ENCODE results near the gene CCDC50. TPM values are rescaled to one million over a fixed set of nuclear protein-coding genes. Genes with fewer than 3 reads are reported as not detected.

The CCDC50 gene
- total RNA-seq, 1 donor from 2014 or later: 57.7 TPM

GRCh38 chr3:191352014-191352413 lies 22.8 kb downstream of the CCDC50 start:
- no peak for TF ChIP-seq CTCF (IDR thresholded peaks at IDR 0.05; ENCODE audit: insufficient read depth, low read length, severe bottlenecking)
- peak; percentile 62 for DNase-seq (ENCODE audit: low read depth)
- Histone ChIP-seq H3K4me3 (ENCODE audit: low read depth, low read length) (no peak overlapping the region), H3K36me3 (ENCODE audit: control insufficient read depth, insufficient read depth, low read length) (no peaks in the 10 kb centered on the region), H3K27me3 (ENCODE audit: control insufficient read depth, insufficient read depth, low read length) (no peaks in the 10 kb centered on the region)
- FAIRE-seq: no peak

- no peak overlapping the region for H3K4me3 ChIP-seq (ENCODE audit: low read depth, low read length)
- FAIRE-seq (no peak), DNase-seq (ENCODE audit: low read depth) (no peak)
- H3K27me3 ChIP-seq (ENCODE audit: control insufficient read depth, insufficient read depth, low read length): no peaks in the 10 kb centered on the region
- TF ChIP-seq CTCF (IDR thresholded peaks at IDR 0.05; ENCODE audit: insufficient read depth, low read length, severe bottlenecking): no peak
- H3K36me3 ChIP-seq (ENCODE audit: control insufficient read depth, insufficient read depth, low read length): no peaks in the 10 kb centered on the region
Observed at GRCh38 chr3:191353022-191353777, 24.0 kb downstream of the CCDC50 start.

- Histone ChIP-seq H3K36me3 (ENCODE audit: control insufficient read depth, insufficient read depth, low read length) (no peaks in the 10 kb centered on the region), H3K27me3 (ENCODE audit: control insufficient read depth, insufficient read depth, low read length) (no peaks in the 10 kb centered on the region), H3K4me3 (ENCODE audit: low read depth, low read length) (no peak overlapping the region)
- no peak for DNase-seq (ENCODE audit: low read depth)
- no peak for TF ChIP-seq CTCF (IDR thresholded peaks at IDR 0.05; ENCODE audit: insufficient read depth, low read length, severe bottlenecking)
- no peak for FAIRE-seq
Observed at GRCh38 chr3:191355406-191355805, 26.2 kb downstream of the CCDC50 start.

GRCh38 chr3:191356631-191357439 lies 27.6 kb downstream of the CCDC50 start:
- Histone ChIP-seq H3K36me3 (ENCODE audit: control insufficient read depth, insufficient read depth, low read length) (peaks cover 1% of the 10 kb centered on the region), H3K4me3 (ENCODE audit: low read depth, low read length) (no peak overlapping the region), H3K27me3 (ENCODE audit: control insufficient read depth, insufficient read depth, low read length) (no peaks in the 10 kb centered on the region)
- TF ChIP-seq CTCF (IDR thresholded peaks at IDR 0.05; ENCODE audit: insufficient read depth, low read length, severe bottlenecking): no peak
- DNase-seq (ENCODE audit: low read depth): peak; percentile 92
- FAIRE-seq: no peak

- TF ChIP-seq CTCF (IDR thresholded peaks at IDR 0.05; ENCODE audit: insufficient read depth, low read length, severe bottlenecking): no peak
- Histone ChIP-seq H3K36me3 (ENCODE audit: control insufficient read depth, insufficient read depth, low read length) (peaks cover 1% of the 10 kb centered on the region), H3K4me3 (ENCODE audit: low read depth, low read length) (no peak overlapping the region), H3K27me3 (ENCODE audit: control insufficient read depth, insufficient read depth, low read length) (no peaks in the 10 kb centered on the region)
- FAIRE-seq (no peak), DNase-seq (ENCODE audit: low read depth) (no peak)
Observed at GRCh38 chr3:191357909-191358308, 28.7 kb downstream of the CCDC50 start.

Data from bronchial epithelial cell (primary cell).